ENCODE results near the gene PLCL1.

DNA sequence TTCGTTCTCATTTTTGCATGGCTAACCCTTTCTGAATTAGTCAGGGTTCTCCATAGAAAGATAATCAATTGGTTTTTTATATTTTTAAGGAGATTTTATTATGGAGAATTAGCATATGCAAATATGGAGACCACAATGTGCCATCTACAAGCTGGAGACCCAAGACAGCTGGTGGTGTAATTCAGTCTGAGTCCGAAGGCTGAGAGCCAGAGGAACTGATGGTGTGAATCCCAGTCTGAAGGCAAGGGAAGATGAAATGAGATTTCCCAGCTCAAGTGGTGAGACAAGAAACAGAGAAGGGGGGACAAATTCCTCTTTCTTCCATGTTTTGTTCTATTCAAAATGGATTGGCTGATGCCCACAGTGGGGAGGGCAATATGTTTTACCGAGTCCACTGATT is 80.7 kb downstream of the PLCL1 start:
- no peak for TF ChIP-seq POLR2AphosphoS5 (IDR thresholded peaks at IDR 0.05)
- TF ChIP-seq POLR2A (IDR thresholded peaks at IDR 0.05) = no peak
- TF ChIP-seq, protein P1, sequence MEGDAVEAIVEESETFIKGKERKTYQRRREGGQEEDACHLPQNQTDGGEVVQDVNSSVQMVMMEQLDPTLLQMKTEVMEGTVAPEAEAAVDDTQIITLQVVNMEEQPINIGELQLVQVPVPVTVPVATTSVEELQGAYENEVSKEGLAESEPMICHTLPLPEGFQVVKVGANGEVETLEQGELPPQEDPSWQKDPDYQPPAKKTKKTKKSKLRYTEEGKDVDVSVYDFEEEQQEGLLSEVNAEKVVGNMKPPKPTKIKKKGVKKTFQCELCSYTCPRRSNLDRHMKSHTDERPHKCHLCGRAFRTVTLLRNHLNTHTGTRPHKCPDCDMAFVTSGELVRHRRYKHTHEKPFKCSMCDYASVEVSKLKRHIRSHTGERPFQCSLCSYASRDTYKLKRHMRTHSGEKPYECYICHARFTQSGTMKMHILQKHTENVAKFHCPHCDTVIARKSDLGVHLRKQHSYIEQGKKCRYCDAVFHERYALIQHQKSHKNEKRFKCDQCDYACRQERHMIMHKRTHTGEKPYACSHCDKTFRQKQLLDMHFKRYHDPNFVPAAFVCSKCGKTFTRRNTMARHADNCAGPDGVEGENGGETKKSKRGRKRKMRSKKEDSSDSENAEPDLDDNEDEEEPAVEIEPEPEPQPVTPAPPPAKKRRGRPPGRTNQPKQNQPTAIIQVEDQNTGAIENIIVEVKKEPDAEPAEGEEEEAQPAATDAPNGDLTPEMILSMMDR (IDR thresholded peaks at IDR 0.05) = no peak
- TF ChIP-seq EP300 (IDR thresholded peaks at IDR 0.05) = no peak
